WTC11 (cell line): Measurements from ENCODE around the gene IL12RB1. TPM values are rescaled to one million over a fixed set of nuclear protein-coding genes. Genes with fewer than 3 reads are reported as not detected.
A peak's percentile ranks its signal among the peaks of the same experiment; 100 is the strongest.

ENCODE experiments used
- ATAC-seq: fragments of 200-7000 bp; cut with Tn5 transposase; 2 replicates; pipeline ENCODE4 v1.10.0; 2021; ENCODE audit warnings: mild to moderate bottlenecking, moderate library complexity
- Bru-seq: library from RNA; stranded (reverse); fragments of 400-500 nt; gene quantifications from one replicate; lab custom pipeline; 2021; lab: Mats Ljungman, UMichigan
- CTCF ChIA-PET: fragments of 300-600 bp; sonication (Branson Sonifier 250); formaldehyde crosslinking; loops from one replicate; lab custom pipeline; 2021; ENCODE audit warnings: antibody characterized with exemption; lab: Charles Lee
- POLR2A ChIA-PET: fragments of 350-600 bp; sonication (Branson Sonifier 250); formaldehyde crosslinking; loops from one replicate; lab custom pipeline; 2021; ENCODE audit warnings: antibody characterized with exemption; lab: Charles Lee
- DNase-seq: peaks from one replicate; pipeline ENCODE4 v3.0.0; 2021; ENCODE audit warnings: low spot score
- H3K27ac Mint-ChIP-seq: 2 replicates; pipeline ENCODE4 v1.8.0; 2021; ENCODE audit warnings: mixed read lengths
- H3K27me3 Mint-ChIP-seq: 2 replicates; pipeline ENCODE4 v1.8.0; 2021; ENCODE audit warnings: low read depth, mild to moderate bottlenecking, moderate library complexity, mixed read lengths
- H3K36me3 Mint-ChIP-seq: 2 replicates; pipeline ENCODE4 v1.8.0; 2021; ENCODE audit warnings: mixed read lengths
- H3K4me1 Mint-ChIP-seq: 2 replicates; pipeline ENCODE4 v1.8.0; 2022; ENCODE audit warnings: mixed read lengths
- H3K4me3 Mint-ChIP-seq: 2 replicates; pipeline ENCODE4 v1.8.0; 2021; ENCODE audit warnings: mild to moderate bottlenecking, moderate library complexity, mixed read lengths
- H3K9me3 Mint-ChIP-seq: 2 replicates; pipeline ENCODE4 v1.8.0; 2021; ENCODE audit warnings: mixed read lengths
- AFF4 ChIP-seq: sonication (generic); formaldehyde crosslinking; IDR thresholded peaks from 2 replicates; pipeline ENCODE4 v1.8.1; 2023; ENCODE audit warnings: mild to moderate bottlenecking, missing genetic modification reagents, borderline replicate concordance
- ATF2 ChIP-seq: sonication (generic); formaldehyde crosslinking; IDR thresholded peaks from 2 replicates; pipeline ENCODE4 v1.8.1; 2022; ENCODE audit warnings: low read depth, missing genetic modification reagents, borderline replicate concordance
- ATF3 ChIP-seq: sonication (generic); formaldehyde crosslinking; conservative IDR thresholded peaks from 2 replicates; pipeline ENCODE4 v1.8.1; 2022; ENCODE audit warnings: mild to moderate bottlenecking, missing genetic modification reagents
- E2F4 ChIP-seq: sonication (generic); formaldehyde crosslinking; IDR thresholded peaks from 2 replicates; pipeline ENCODE4 v1.8.1; 2022; ENCODE audit warnings: low read depth, mild to moderate bottlenecking, moderate library complexity, missing genetic modification reagents, borderline replicate concordance
- HMGXB4 ChIP-seq: sonication (generic); formaldehyde crosslinking; IDR thresholded peaks from 2 replicates; pipeline ENCODE4 v1.8.1; 2023; ENCODE audit warnings: mild to moderate bottlenecking, moderate library complexity, missing genetic modification reagents
- IRF1 ChIP-seq: sonication (generic); formaldehyde crosslinking; IDR thresholded peaks from 2 replicates; pipeline ENCODE4 v1.8.0; 2023; ENCODE audit warnings: missing genetic modification reagents
- IRF2 ChIP-seq: sonication (generic); formaldehyde crosslinking; IDR thresholded peaks from 2 replicates; pipeline ENCODE4 v1.8.0; 2022; ENCODE audit warnings: low read depth, missing genetic modification reagents, borderline replicate concordance
- JUN ChIP-seq: sonication (generic); formaldehyde crosslinking; IDR thresholded peaks from 2 replicates; pipeline ENCODE4 v1.8.0; 2023; ENCODE audit warnings: mild to moderate bottlenecking, missing genetic modification reagents
- KAT7 ChIP-seq: sonication (generic); formaldehyde crosslinking; IDR thresholded peaks from 2 replicates; pipeline ENCODE4 v1.8.1; 2023; ENCODE audit warnings: missing genetic modification reagents, mild to moderate bottlenecking, borderline replicate concordance
- MXD4 ChIP-seq: fragments of 250-450 bp; sonication (Bioruptor Pico); IDR thresholded peaks from 2 replicates; pipeline ENCODE4 v1.8.0; 2021; ENCODE audit warnings: mild to moderate bottlenecking, moderate library complexity, borderline replicate concordance
- MYBL2 ChIP-seq: sonication (generic); formaldehyde crosslinking; IDR thresholded peaks from 2 replicates; pipeline ENCODE4 v1.8.1; 2023; ENCODE audit warnings: mild to moderate bottlenecking, moderate library complexity, missing genetic modification reagents
- NFATC4 ChIP-seq: fragments of 250-450 bp; sonication (Bioruptor Pico); IDR thresholded peaks from 2 replicates; pipeline ENCODE4 v1.9.0; 2021; ENCODE audit warnings: mild to moderate bottlenecking
- OVOL2 ChIP-seq: fragments of 250-450 bp; sonication (Bioruptor Pico); IDR thresholded peaks from 2 replicates; pipeline ENCODE4 v1.9.0; 2021; ENCODE audit warnings: mild to moderate bottlenecking, borderline replicate concordance
- USF2 ChIP-seq: sonication (generic); formaldehyde crosslinking; IDR thresholded peaks from 2 replicates; pipeline ENCODE4 v1.8.1; 2023; ENCODE audit warnings: mild to moderate bottlenecking, missing genetic modification reagents, moderate library complexity
- ZBTB21 ChIP-seq: sonication (generic); formaldehyde crosslinking; IDR thresholded peaks from 2 replicates; pipeline ENCODE4 v1.8.1; 2023; ENCODE audit warnings: mild to moderate bottlenecking, missing genetic modification reagents, borderline replicate concordance
- ZMAT4 ChIP-seq: fragments of 250-450 bp; sonication (Bioruptor Pico); IDR thresholded peaks from 2 replicates; pipeline ENCODE4 v1.9.0; 2021; ENCODE audit warnings: mild to moderate bottlenecking
- ZNF317 ChIP-seq: sonication (generic); formaldehyde crosslinking; IDR thresholded peaks from 2 replicates; pipeline ENCODE4 v1.8.1; 2023; ENCODE audit warnings: low read depth, mild to moderate bottlenecking, moderate library complexity, missing genetic modification reagents, borderline replicate concordance
- ZNF416 ChIP-seq: fragments of 250-450 bp; sonication (Bioruptor Pico); IDR thresholded peaks from 2 replicates; pipeline ENCODE4 v1.9.0; 2021; ENCODE audit warnings: mild to moderate bottlenecking, inconsistent platforms
- ZNF423 ChIP-seq: fragments of 250-450 bp; sonication (Bioruptor Pico); IDR thresholded peaks from 2 replicates; pipeline ENCODE4 v2.1.2; 2022; ENCODE audit warnings: mild to moderate bottlenecking, moderate library complexity
- ZNF671 ChIP-seq: fragments of 250-450 bp; sonication (Bioruptor Pico); IDR thresholded peaks from 2 replicates; pipeline ENCODE4 v1.8.0; 2021; ENCODE audit warnings: mild to moderate bottlenecking
- ZSCAN18 ChIP-seq: fragments of 250-450 bp; sonication (Bioruptor Pico); IDR thresholded peaks from 2 replicates; pipeline ENCODE4 v2.1.2; 2022; ENCODE audit warnings: mild to moderate bottlenecking, moderate library complexity
- long read RNA-seq, 3 experiments: library from RNA in 1 of 3; library from capped mRNA in 1 of 3; library from polyadenylated mRNA in 1 of 3; unstranded in 2 of 3; stranded (forward) in 1 of 3; transcript quantifications; one replicate each; pipeline ENCODE4 v2.0.0, GENCODE V29; 2021
- total RNA-seq: library from RNA; stranded (reverse); gene quantifications from 3 replicates; pipeline ENCODE4 v1.2.3, GENCODE V29; 2021

The IL12RB1 gene
- total RNA-seq (not detected in 3 replicates), Bru-seq, nascent RNA (percentile 2 among the genes with signal in this experiment)
- long read RNA-seq, experiment 1, result 0 reads
- long read RNA-seq, experiment 2, result 0 reads
- long read RNA-seq, experiment 3, result 0 reads

GRCh38 chr19:18086590-18087138, at the start of gene IL12RB1:
Gene IL12RB1, minus strand, starts transcription at chr19:18086934. Its CDS starts 111 bp downstream, at chr19:18086823.
- H3K27me3 Mint-ChIP-seq, result peaks cover 7% of the 10 kb centered on the region; the same call in 1 of the 2 replicates
- ChIA-PET POLR2A (no interaction called here), CTCF (no interaction called here)
- no peak within 1 kb of the TSS for H3K27ac Mint-ChIP-seq
- H3K9me3 Mint-ChIP-seq, result peaks cover 12% of the 10 kb centered on the region
- H3K4me1 Mint-ChIP-seq, result no peaks in the 10 kb centered on the region
- H3K36me3 Mint-ChIP-seq, result no peaks in the 10 kb centered on the region
- DNase-seq (no peak), ATAC-seq (no peak)
- H3K4me3 Mint-ChIP-seq, result no peak within 1 kb of the TSS
- TF ChIP-seq AFF4 (CRISPR knock-in tag), result no peak
- no peak for TF ChIP-seq JUN (CRISPR knock-in tag)
- no peak for TF ChIP-seq ZBTB21 (CRISPR knock-in tag)
- TF ChIP-seq MXD4, result no peak
- TF ChIP-seq ZSCAN18 (CRISPR knock-in tag), result no peak
- TF ChIP-seq IRF2 (CRISPR knock-in tag), result no peak
- TF ChIP-seq KAT7, result no peak
- no peak for TF ChIP-seq MYBL2 (CRISPR knock-in tag)
- no peak for TF ChIP-seq ATF3 (CRISPR knock-in tag)
- no peak for TF ChIP-seq IRF1

- no peak for DNase-seq
- Mint-ChIP-seq H3K4me1 (no peaks in the 10 kb centered on the region), H3K27ac (no peak overlapping the region), H3K27me3 (no peaks in the 10 kb centered on the region), H3K9me3 (peaks cover 3% of the 10 kb centered on the region), H3K4me3 (no peak overlapping the region), H3K36me3 (peaks cover 23% of the 10 kb centered on the region)
- no peak for ATAC-seq
- ChIA-PET POLR2A (no interaction called here), CTCF (interaction anchor here (2.0 kb wide), 1 partner anchor 26 kb away, joined by 4 read pairs; no protein-coding TSS in a partner anchor)
- TF ChIP-seq OVOL2 (CRISPR knock-in tag) (no peak), E2F4 (CRISPR knock-in tag) (no peak), ZNF317 (CRISPR knock-in tag) (no peak), ZNF671 (CRISPR knock-in tag) (no peak), USF2 (no peak), ATF2 (CRISPR knock-in tag) (no peak), HMGXB4 (CRISPR knock-in tag) (no peak), ZMAT4 (CRISPR knock-in tag) (no peak), ZNF416 (no peak), ZNF423 (CRISPR knock-in tag) (no peak), NFATC4 (CRISPR knock-in tag) (no peak)
These were observed 49.2 kb upstream of the IL12RB1 start for GRCh38 chr19:18135712-18136584.
